HepG2 (cell line): ENCODE results near the gene ATF6. TPM values are rescaled to one million over a fixed set of nuclear protein-coding genes. Genes with fewer than 3 reads are reported as not detected.
A peak's percentile ranks its signal among the peaks of the same experiment; 100 is the strongest.

Source experiments
- CENPX ChIP-seq: sonication (generic); formaldehyde crosslinking; IDR thresholded peaks from 2 replicates; pipeline ENCODE4 v1.9.0; 2021; ENCODE audit warnings: mild to moderate bottlenecking, missing genetic modification reagents, moderate library complexity
- MAZ ChIP-seq, 2 experiments: sonication (generic) in 1 of 2; formaldehyde crosslinking in 1 of 2; IDR thresholded peaks; 2 replicates each; pipeline versions ENCODE4 v1.5.0 to v1.6.1; 2012 to 2020; ENCODE audit warnings: low read depth in 2 of 2, mild to moderate bottlenecking in 2 of 2, borderline replicate concordance in 1 of 2, improper control_type of control experiment in 1 of 2, low read length in 1 of 2, missing genetic modification reagents in 1 of 2, moderate library complexity in 1 of 2
- MYNN ChIP-seq: sonication (generic); formaldehyde crosslinking; IDR thresholded peaks from 2 replicates; pipeline ENCODE4 v1.4.0; 2020; ENCODE audit warnings: mild to moderate bottlenecking, low read depth, missing genetic modification reagents
- NAIF1 ChIP-seq: sonication (generic); formaldehyde crosslinking; IDR thresholded peaks from 2 replicates; pipeline ENCODE4 v1.5.0; 2020; ENCODE audit warnings: mild to moderate bottlenecking, missing genetic modification reagents, borderline replicate concordance
- NFIC ChIP-seq: IDR thresholded peaks from 2 replicates; pipeline ENCODE4 v1.6.1; 2012; ENCODE audit warnings: mild to moderate bottlenecking, low read length, inconsistent platforms
- NFYC ChIP-seq: IDR thresholded peaks from 2 replicates; pipeline ENCODE4 v1.6.1; 2016; ENCODE audit warnings: missing genetic modification reagents, missing compliant biosample characterization
- SNAI1 ChIP-seq: sonication (generic); formaldehyde crosslinking; IDR thresholded peaks from 2 replicates; pipeline ENCODE4 v1.5.0; 2020; ENCODE audit warnings: mild to moderate bottlenecking, missing genetic modification reagents, borderline replicate concordance
- STAT5B ChIP-seq: sonication (generic); formaldehyde crosslinking; IDR thresholded peaks from 2 replicates; pipeline ENCODE4 v1.4.0; 2020; ENCODE audit warnings: missing genetic modification reagents
- TBL1XR1 ChIP-seq: fragments of 150-350 bp; IDR thresholded peaks from 2 replicates; pipeline ENCODE4 v1.6.1; 2014; ENCODE audit warnings: borderline replicate concordance, low read length; ENCODE audit not compliant: partially characterized antibody
- ZBTB40 ChIP-seq, 2 experiments: fragments of 450-650 bp in 1 of 2; sonication (generic) in 1 of 2; formaldehyde crosslinking in 1 of 2; IDR thresholded peaks; 2 replicates each; pipeline versions ENCODE4 v1.6.1 to v1.8.0; 2016 to 2022; ENCODE audit warnings: antibody characterized with exemption in 1 of 2, mild to moderate bottlenecking in 1 of 2, missing genetic modification reagents in 1 of 2
- ZNF225 ChIP-seq: sonication (generic); formaldehyde crosslinking; IDR thresholded peaks from 2 replicates; pipeline ENCODE4 v1.4.0; 2020; ENCODE audit warnings: mild to moderate bottlenecking, missing genetic modification reagents
- ZNF674 ChIP-seq: sonication (generic); formaldehyde crosslinking; IDR thresholded peaks from 2 replicates; pipeline ENCODE4 v1.5.0; 2020; ENCODE audit warnings: low read depth, mild to moderate bottlenecking, missing genetic modification reagents
- polyA plus RNA-seq, 8 experiments: library from polyadenylated mRNA; depleted of rRNA in 3 of 8; stranded (reverse) in 7 of 8; unstranded in 1 of 8; fragments of >200 nt; fragmentation: Illumina TruSeq in 4 of 8; extraction: Trizol in 4 of 8; gene quantifications; 2 replicates each; pipeline versions ENCODE4 v1.2.1 to v1.2.3, GENCODE V29; 2011 to 2016; ENCODE audit warnings: low read depth in 4 of 8, missing spikeins in 1 of 8, mixed read lengths in 1 of 8; ENCODE audit not compliant: insufficient read depth in 1 of 8
- total RNA-seq, 5 experiments: library from RNA; depleted of rRNA; stranded (reverse); fragments of >200 nt; fragmentation: Illumina TruSeq; extraction: Trizol; gene quantifications; 2 replicates each; pipeline ENCODE4 v1.2.3, GENCODE V29; 2016; ENCODE audit warnings: low read depth in 1 of 5
- TF ChIP-seq, protein P1 (sequence below): sonication (generic); formaldehyde crosslinking; IDR thresholded peaks from 2 replicates; pipeline ENCODE4 v1.4.0; 2020; ENCODE audit warnings: missing genetic modification reagents

ATF6 gene
- total and polyA plus RNA-seq, 2 of the 13 experiments (the other 11 are each of a cell fraction or from before 2014, with no cell fraction given) = 13.2 to 14.5 TPM

DNA sequence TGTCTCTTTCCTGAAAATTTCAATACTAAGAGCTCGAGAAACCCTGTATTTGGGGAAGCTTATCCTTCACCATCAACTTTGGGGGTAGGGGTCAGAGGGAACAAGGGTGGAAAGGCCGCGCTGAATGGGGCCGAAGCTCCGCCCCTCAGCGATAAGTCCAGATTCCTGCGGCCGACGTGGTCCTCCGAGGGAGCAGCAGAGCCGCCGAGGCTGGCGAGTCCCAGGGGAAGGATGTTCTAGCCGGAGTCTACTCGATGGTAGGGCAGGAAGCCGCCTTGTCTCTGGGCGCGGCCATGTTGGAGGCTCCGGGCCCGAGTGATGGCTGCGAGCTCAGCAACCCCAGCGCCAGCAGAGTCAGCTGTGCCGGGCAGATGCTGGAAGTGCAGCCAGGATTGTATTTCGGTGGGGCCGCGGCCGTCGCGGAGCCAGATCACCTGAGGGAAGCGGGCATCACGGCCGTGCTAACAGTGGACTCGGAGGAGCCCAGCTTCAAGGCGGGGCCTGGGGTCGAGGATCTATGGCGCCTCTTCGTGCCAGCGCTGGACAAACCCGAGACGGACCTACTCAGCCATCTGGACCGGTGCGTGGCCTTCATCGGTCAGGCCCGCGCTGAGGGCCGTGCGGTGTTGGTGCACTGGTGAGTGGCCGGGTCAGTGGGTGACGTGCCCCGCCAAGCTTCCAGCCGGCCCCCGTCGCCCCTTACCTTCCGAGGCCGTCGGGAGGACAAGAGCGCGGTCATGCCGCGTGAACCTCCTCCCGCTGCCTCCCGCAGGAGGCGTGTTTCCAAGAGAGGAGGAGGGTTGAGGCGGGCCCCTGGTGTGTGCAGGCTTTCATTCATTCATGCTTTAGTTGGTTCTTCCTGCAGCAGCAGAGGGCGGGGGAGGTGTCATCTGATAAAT is 16.4 kb upstream of the ATF6 start, which contains the start of gene DUSP12 (continued):
- TF ChIP-seq ZBTB40 (IDR thresholded peaks at IDR 0.05) (no peak), ZBTB40 (CRISPR knock-in tag; IDR thresholded peaks at IDR 0.05) (peak; percentile 86), NFIC (no peak), ZNF674 (no peak), NFYC (CRISPR knock-in tag) (no peak), NAIF1 (peak; percentile 51; the same call in 1 of the 2 replicates), SNAI1 (0 out of 2 replicates have a peak, but pooled peaks have one; percentile 63), MAZ (IDR thresholded peaks at IDR 0.05; ENCODE audit: borderline replicate concordance, low read depth, low read length) (0 out of 2 replicates have a peak, but pooled peaks have one; percentile 9), MAZ (CRISPR knock-in tag; IDR thresholded peaks at IDR 0.05; ENCODE audit: low read depth) (no peak; the same call in 1 of the 2 replicates), TBL1XR1 (no peak), ZNF225 (peak; percentile 76; the same call in 1 of the 2 replicates), STAT5B (CRISPR knock-in tag) (no peak), CENPX (CRISPR knock-in tag) (no peak), MYNN (CRISPR knock-in tag) (no peak)
- TF ChIP-seq, protein P1, sequence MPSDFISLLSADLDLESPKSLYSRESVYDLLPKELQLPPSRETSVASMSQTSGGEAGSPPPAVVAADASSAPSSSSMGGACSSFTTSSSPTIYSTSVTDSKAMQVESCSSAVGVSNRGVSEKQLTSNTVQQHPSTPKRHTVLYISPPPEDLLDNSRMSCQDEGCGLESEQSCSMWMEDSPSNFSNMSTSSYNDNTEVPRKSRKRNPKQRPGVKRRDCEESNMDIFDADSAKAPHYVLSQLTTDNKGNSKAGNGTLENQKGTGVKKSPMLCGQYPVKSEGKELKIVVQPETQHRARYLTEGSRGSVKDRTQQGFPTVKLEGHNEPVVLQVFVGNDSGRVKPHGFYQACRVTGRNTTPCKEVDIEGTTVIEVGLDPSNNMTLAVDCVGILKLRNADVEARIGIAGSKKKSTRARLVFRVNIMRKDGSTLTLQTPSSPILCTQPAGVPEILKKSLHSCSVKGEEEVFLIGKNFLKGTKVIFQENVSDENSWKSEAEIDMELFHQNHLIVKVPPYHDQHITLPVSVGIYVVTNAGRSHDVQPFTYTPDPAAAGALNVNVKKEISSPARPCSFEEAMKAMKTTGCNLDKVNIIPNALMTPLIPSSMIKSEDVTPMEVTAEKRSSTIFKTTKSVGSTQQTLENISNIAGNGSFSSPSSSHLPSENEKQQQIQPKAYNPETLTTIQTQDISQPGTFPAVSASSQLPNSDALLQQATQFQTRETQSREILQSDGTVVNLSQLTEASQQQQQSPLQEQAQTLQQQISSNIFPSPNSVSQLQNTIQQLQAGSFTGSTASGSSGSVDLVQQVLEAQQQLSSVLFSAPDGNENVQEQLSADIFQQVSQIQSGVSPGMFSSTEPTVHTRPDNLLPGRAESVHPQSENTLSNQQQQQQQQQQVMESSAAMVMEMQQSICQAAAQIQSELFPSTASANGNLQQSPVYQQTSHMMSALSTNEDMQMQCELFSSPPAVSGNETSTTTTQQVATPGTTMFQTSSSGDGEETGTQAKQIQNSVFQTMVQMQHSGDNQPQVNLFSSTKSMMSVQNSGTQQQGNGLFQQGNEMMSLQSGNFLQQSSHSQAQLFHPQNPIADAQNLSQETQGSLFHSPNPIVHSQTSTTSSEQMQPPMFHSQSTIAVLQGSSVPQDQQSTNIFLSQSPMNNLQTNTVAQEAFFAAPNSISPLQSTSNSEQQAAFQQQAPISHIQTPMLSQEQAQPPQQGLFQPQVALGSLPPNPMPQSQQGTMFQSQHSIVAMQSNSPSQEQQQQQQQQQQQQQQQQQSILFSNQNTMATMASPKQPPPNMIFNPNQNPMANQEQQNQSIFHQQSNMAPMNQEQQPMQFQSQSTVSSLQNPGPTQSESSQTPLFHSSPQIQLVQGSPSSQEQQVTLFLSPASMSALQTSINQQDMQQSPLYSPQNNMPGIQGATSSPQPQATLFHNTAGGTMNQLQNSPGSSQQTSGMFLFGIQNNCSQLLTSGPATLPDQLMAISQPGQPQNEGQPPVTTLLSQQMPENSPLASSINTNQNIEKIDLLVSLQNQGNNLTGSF (CRISPR knock-in tag) = no peak
